HG02588 (cell line): ENCODE data around the gene VPS33B.

ENCODE experiments used
- ATAC-seq: cut with Tn5 transposase; IDR thresholded peaks from one replicate; pipeline ENCODE4 v1.9.1; 2021; ENCODE audit warnings: mild to moderate bottlenecking, moderate library complexity; ENCODE audit not compliant: unreplicated experiment

The VPS33B gene

GRCh38 chr15:90986790-90987507, 35.4 kb downstream of the VPS33B start:
- no peak for ATAC-seq

- no peak for ATAC-seq
Observed at GRCh38 chr15:90982135-90982534, 40.3 kb downstream of the VPS33B start.

- ATAC-seq, result no peak
Observed at GRCh38 chr15:90981681-90982080, 40.7 kb downstream of the VPS33B start.

- no peak for ATAC-seq
Observed at GRCh38 chr15:90979582-90979981, 42.8 kb downstream of the VPS33B start.

- ATAC-seq, result no peak
Observed at GRCh38 chr15:90974216-90974615, 48.2 kb downstream of the VPS33B start.

- ATAC-seq, result no peak
Observed at GRCh38 chr15:90972133-90972532, 50.3 kb downstream of the VPS33B start.

GRCh38 chr15:90970274-90970673, 52.1 kb downstream of the VPS33B start:
- ATAC-seq, result no peak

- no peak for ATAC-seq
Observed at GRCh38 chr15:90968434-90968833, 54.0 kb downstream of the VPS33B start.

GRCh38 chr15:90967206-90967605, 55.2 kb downstream of the VPS33B start:
- no peak for ATAC-seq

GRCh38 chr15:90966262-90966661, 56.1 kb downstream of the VPS33B start:
- no peak for ATAC-seq

GRCh38 chr15:90962021-90962420, 60.4 kb downstream of the VPS33B start:
- no peak for ATAC-seq

- no peak for ATAC-seq
Observed at GRCh38 chr15:90960298-90961091, 61.9 kb downstream of the VPS33B start.

- no peak for ATAC-seq
Observed at GRCh38 chr15:90959894-90960293, 62.5 kb downstream of the VPS33B start.

GRCh38 chr15:90959028-90959595, 63.3 kb downstream of the VPS33B start:
- ATAC-seq, result no peak

GRCh38 chr15:90957791-90958190, 64.6 kb downstream of the VPS33B start:
- ATAC-seq, result no peak

GRCh38 chr15:90957031-90957790, 65.2 kb downstream of the VPS33B start:
- ATAC-seq, result no peak

- ATAC-seq, result no peak
Observed at GRCh38 chr15:90956274-90957030, 65.9 kb downstream of the VPS33B start.

- ATAC-seq, result no peak
Observed at GRCh38 chr15:90955624-90956273, 66.6 kb downstream of the VPS33B start.

- ATAC-seq, result peak; percentile 88
Observed at GRCh38 chr15:90954712-90955623, 67.4 kb downstream of the VPS33B start, which contains the start of gene RCCD1. RCCD1 (plus strand) TSS chr15:90954884; CDS start chr15:90956735, 1,851 bp downstream.
